IPS-20b (cell line): ENCODE results near the gene FSTL4.

Experiments used
- H3K27ac ChIP-seq: one replicate; pipeline ENCODE4 v1.5.1; 2013; ENCODE audit warnings: low read length
- H3K27me3 ChIP-seq: 2 replicates; pipeline ENCODE4 v1.6.1; 2013; ENCODE audit warnings: mild to moderate bottlenecking, low read length, inconsistent platforms; ENCODE audit not compliant: insufficient read depth
- H3K36me3 ChIP-seq: 2 replicates; pipeline ENCODE4 v1.6.1; 2013; ENCODE audit warnings: low read depth, mild to moderate bottlenecking, inconsistent platforms, low read length, moderate library complexity; ENCODE audit not compliant: insufficient read depth
- H3K4me1 ChIP-seq: 2 replicates; pipeline ENCODE4 v1.6.1; 2013; ENCODE audit warnings: mild to moderate bottlenecking, control low read depth, inconsistent platforms, low read length, moderate library complexity; ENCODE audit not compliant: insufficient read depth
- H3K4me3 ChIP-seq: 2 replicates; pipeline ENCODE4 v1.5.1; 2013; ENCODE audit warnings: mild to moderate bottlenecking, low read length, inconsistent platforms
- H3K9ac ChIP-seq: 2 replicates; pipeline ENCODE4 v1.6.1; 2013; ENCODE audit warnings: low read depth, mild to moderate bottlenecking, inconsistent platforms, low read length, moderate library complexity
- H3K9me3 ChIP-seq: 2 replicates; pipeline ENCODE4 v1.6.1; 2013; ENCODE audit warnings: mild to moderate bottlenecking, low read depth, low read length, inconsistent platforms; ENCODE audit not compliant: insufficient read depth

Gene FSTL4

GRCh38 chr5:133363807-133364587, 248.3 kb downstream of the FSTL4 start:
- H3K9me3 ChIP-seq = no peaks in the 10 kb centered on the region

GRCh38 chr5:133362438-133362837, 249.9 kb downstream of the FSTL4 start:
- Histone ChIP-seq H3K9me3 (no peaks in the 10 kb centered on the region), H3K9ac (no peak overlapping the region), H3K27me3 (peaks cover 7% of the 10 kb centered on the region; the same call in 1 of the 2 replicates), H3K4me1 (peaks cover 22% of the 10 kb centered on the region), H3K36me3 (no peaks in the 10 kb centered on the region), H3K27ac (no peak overlapping the region), H3K4me3 (no peak overlapping the region)

More at GRCh38 chr5:133363807-133364587, 248.3 kb downstream of the FSTL4 start:
- no peaks in the 10 kb centered on the region for H3K36me3 ChIP-seq
- no peak overlapping the region for H3K9ac ChIP-seq
- H3K4me1 ChIP-seq = peaks cover 22% of the 10 kb centered on the region
- H3K4me3 ChIP-seq = no peak overlapping the region
- H3K27ac ChIP-seq = no peak overlapping the region
- H3K27me3 ChIP-seq = peaks cover 7% of the 10 kb centered on the region; the same call in 1 of the 2 replicates

- H3K9ac ChIP-seq = no peak overlapping the region
- no peaks in the 10 kb centered on the region for H3K36me3 ChIP-seq
- no peak overlapping the region for H3K4me3 ChIP-seq
- H3K9me3 ChIP-seq = no peaks in the 10 kb centered on the region
- peaks cover 22% of the 10 kb centered on the region for H3K4me1 ChIP-seq
- no peak overlapping the region for H3K27ac ChIP-seq
- H3K27me3 ChIP-seq = peaks cover 7% of the 10 kb centered on the region; the same call in 1 of the 2 replicates
Observed at GRCh38 chr5:133361922-133362321, 250.4 kb downstream of the FSTL4 start.

GRCh38 chr5:133360693-133361472, 251.5 kb downstream of the FSTL4 start:
- Histone ChIP-seq H3K4me1 (peaks cover 22% of the 10 kb centered on the region), H3K9me3 (no peaks in the 10 kb centered on the region), H3K4me3 (no peak overlapping the region), H3K27me3 (peaks cover 7% of the 10 kb centered on the region; the same call in 1 of the 2 replicates), H3K36me3 (no peaks in the 10 kb centered on the region), H3K27ac (no peak overlapping the region), H3K9ac (no peak overlapping the region)

GRCh38 chr5:133359861-133360260, 252.5 kb downstream of the FSTL4 start:
- H3K36me3 ChIP-seq = no peaks in the 10 kb centered on the region
- H3K9ac ChIP-seq = no peak overlapping the region
- H3K9me3 ChIP-seq = no peaks in the 10 kb centered on the region
- H3K4me1 ChIP-seq = peaks cover 17% of the 10 kb centered on the region
- H3K27me3 ChIP-seq = peaks cover 6% of the 10 kb centered on the region; the same call in 1 of the 2 replicates
- no peak overlapping the region for H3K4me3 ChIP-seq
- H3K27ac ChIP-seq = no peak overlapping the region

GRCh38 chr5:133358271-133358670, 254.1 kb downstream of the FSTL4 start:
- peaks cover 5% of the 10 kb centered on the region; the same call in 1 of the 2 replicates for H3K4me1 ChIP-seq
- H3K9me3 ChIP-seq = no peaks in the 10 kb centered on the region
- no peak overlapping the region for H3K4me3 ChIP-seq
- no peak overlapping the region for H3K9ac ChIP-seq
- H3K27me3 ChIP-seq = no peaks in the 10 kb centered on the region
- no peaks in the 10 kb centered on the region for H3K36me3 ChIP-seq
- H3K27ac ChIP-seq = no peak overlapping the region

- no peak overlapping the region for H3K4me3 ChIP-seq
- H3K36me3 ChIP-seq = no peaks in the 10 kb centered on the region
- no peaks in the 10 kb centered on the region for H3K27me3 ChIP-seq
Observed at GRCh38 chr5:133357758-133358157, 254.6 kb downstream of the FSTL4 start.

GRCh38 chr5:133356984-133357421, 255.3 kb downstream of the FSTL4 start:
- Histone ChIP-seq H3K36me3 (no peaks in the 10 kb centered on the region), H3K4me1 (peaks cover 5% of the 10 kb centered on the region; the same call in 1 of the 2 replicates), H3K4me3 (no peak overlapping the region), H3K9me3 (no peaks in the 10 kb centered on the region), H3K27ac (no peak overlapping the region), H3K27me3 (no peaks in the 10 kb centered on the region), H3K9ac (no peak overlapping the region)

More at GRCh38 chr5:133357758-133358157, 254.6 kb downstream of the FSTL4 start:
- Histone ChIP-seq H3K4me1 (peaks cover 5% of the 10 kb centered on the region; the same call in 1 of the 2 replicates), H3K27ac (no peak overlapping the region), H3K9ac (no peak overlapping the region), H3K9me3 (no peaks in the 10 kb centered on the region)

- no peaks in the 10 kb centered on the region for H3K36me3 ChIP-seq
- no peak overlapping the region for H3K27ac ChIP-seq
- H3K9ac ChIP-seq = no peak overlapping the region
- H3K9me3 ChIP-seq = no peaks in the 10 kb centered on the region
- peaks cover 5% of the 10 kb centered on the region; the same call in 1 of the 2 replicates for H3K4me1 ChIP-seq
- no peak overlapping the region for H3K4me3 ChIP-seq
- no peaks in the 10 kb centered on the region for H3K27me3 ChIP-seq
Observed at GRCh38 chr5:133356396-133356983, 255.9 kb downstream of the FSTL4 start.

- no peak overlapping the region for H3K4me3 ChIP-seq
- H3K9ac ChIP-seq = no peak overlapping the region
- H3K4me1 ChIP-seq = no peaks in the 10 kb centered on the region; the same call in 1 of the 2 replicates
- H3K27me3 ChIP-seq = no peaks in the 10 kb centered on the region
- H3K9me3 ChIP-seq = no peaks in the 10 kb centered on the region
- H3K27ac ChIP-seq = no peak overlapping the region
- no peaks in the 10 kb centered on the region for H3K36me3 ChIP-seq
Observed at GRCh38 chr5:133354323-133355185, 257.8 kb downstream of the FSTL4 start.

- Histone ChIP-seq H3K27ac (no peak overlapping the region), H3K36me3 (no peaks in the 10 kb centered on the region), H3K9ac (no peak overlapping the region), H3K4me3 (no peak overlapping the region), H3K27me3 (no peaks in the 10 kb centered on the region), H3K4me1 (no peaks in the 10 kb centered on the region; the same call in 1 of the 2 replicates), H3K9me3 (no peaks in the 10 kb centered on the region)
Observed at GRCh38 chr5:133353741-133354140, 258.6 kb downstream of the FSTL4 start.
